ENCODE measurements around the gene SAMD11.

The SAMD11 gene

DNA sequence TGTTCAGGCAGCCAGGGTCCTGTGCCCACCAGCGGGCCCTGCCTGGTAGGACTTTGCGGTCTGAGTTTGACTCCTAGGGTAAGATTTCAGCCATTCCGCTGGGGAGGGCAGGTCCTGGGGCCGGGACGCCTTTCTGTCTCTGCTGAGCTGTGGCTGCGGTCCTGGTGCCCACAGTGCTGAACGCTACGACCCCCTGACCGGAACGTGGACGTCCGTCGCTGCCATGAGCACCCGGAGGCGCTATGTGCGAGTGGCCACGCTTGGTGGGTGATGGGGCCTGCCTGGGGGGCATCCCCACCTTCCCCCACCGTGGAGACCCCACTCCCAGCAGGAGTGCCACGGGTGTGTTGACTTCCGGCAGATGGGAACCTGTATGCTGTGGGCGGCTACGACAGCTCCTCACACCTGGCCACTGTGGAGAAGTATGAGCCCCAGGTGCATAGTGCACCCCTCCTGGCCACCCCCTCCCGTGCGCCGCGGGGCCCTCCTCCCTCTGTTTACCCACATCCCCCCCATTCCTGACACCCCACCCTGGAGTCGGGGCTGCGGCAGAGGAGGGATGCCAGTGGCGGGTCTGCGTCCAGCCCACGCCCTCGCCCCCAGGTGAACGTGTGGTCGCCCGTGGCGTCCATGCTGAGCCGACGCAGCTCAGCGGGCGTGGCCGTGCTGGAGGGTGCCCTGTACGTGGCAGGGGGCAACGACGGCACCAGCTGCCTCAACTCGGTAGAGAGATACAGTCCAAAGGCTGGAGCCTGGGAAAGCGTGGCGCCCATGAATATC, 40.2 kb downstream of the SAMD11 start:
- H3K36me3 Mint-ChIP-seq (ENCODE audit: low read depth), result peaks cover 8% of the 10 kb centered on the region
- no peaks in the 10 kb centered on the region for H3K4me1 Mint-ChIP-seq
- no peak overlapping the region for H3K4me3 Mint-ChIP-seq
- H3K9me3 Mint-ChIP-seq, result no peaks in the 10 kb centered on the region
- TF ChIP-seq, protein P1, sequence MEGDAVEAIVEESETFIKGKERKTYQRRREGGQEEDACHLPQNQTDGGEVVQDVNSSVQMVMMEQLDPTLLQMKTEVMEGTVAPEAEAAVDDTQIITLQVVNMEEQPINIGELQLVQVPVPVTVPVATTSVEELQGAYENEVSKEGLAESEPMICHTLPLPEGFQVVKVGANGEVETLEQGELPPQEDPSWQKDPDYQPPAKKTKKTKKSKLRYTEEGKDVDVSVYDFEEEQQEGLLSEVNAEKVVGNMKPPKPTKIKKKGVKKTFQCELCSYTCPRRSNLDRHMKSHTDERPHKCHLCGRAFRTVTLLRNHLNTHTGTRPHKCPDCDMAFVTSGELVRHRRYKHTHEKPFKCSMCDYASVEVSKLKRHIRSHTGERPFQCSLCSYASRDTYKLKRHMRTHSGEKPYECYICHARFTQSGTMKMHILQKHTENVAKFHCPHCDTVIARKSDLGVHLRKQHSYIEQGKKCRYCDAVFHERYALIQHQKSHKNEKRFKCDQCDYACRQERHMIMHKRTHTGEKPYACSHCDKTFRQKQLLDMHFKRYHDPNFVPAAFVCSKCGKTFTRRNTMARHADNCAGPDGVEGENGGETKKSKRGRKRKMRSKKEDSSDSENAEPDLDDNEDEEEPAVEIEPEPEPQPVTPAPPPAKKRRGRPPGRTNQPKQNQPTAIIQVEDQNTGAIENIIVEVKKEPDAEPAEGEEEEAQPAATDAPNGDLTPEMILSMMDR (IDR thresholded peaks at IDR 0.05), result no peak
- peaks cover 61% of the 10 kb centered on the region for H3K27me3 Mint-ChIP-seq (ENCODE audit: low read depth, poor library complexity)
- DNase-seq, result no peak
- no peak overlapping the region for H3K27ac Mint-ChIP-seq

DNA sequence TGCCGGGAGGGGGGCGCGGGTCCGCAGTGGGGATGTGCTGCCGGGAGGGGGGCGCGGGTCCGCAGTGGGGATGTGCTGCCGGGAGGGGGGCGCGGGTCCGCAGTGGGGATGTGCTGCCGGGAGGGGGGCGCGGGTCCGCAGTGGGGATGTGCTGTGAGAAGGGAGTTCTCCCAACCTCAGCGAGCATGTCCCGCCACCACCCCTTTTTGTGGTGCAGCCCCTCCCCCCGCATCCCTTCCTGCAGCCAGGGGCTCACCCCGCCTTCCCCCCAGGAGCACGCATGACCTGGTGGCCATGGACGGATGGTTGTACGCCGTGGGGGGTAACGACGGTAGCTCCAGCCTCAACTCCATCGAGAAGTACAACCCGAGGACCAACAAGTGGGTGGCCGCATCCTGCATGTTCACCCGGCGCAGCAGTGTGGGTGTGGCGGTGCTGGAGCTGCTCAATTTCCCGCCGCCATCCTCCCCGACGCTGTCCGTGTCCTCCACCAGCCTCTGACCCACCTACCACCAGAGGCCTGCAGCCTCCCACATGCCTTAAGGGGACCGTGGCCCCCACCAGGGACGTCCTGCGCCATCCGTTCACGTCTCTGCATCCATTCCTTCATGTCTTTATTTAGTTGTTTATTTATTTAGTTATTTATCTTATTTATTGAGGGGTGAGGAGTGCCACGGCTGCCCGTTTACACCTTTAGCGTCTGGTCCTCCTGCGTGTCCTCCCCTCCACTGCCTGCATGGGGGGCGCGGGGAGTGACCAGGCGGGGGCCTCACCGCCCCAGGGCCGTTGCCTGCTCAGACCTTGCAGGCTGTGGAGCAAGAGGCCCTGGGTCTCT, 41.2 kb downstream of the SAMD11 start:
- Mint-ChIP-seq H3K4me1 (no peaks in the 10 kb centered on the region), H3K4me3 (no peak overlapping the region), H3K27me3 (ENCODE audit: low read depth, poor library complexity) (peaks cover 66% of the 10 kb centered on the region), H3K36me3 (ENCODE audit: low read depth) (peaks cover 8% of the 10 kb centered on the region), H3K27ac (no peak overlapping the region), H3K9me3 (peaks cover 3% of the 10 kb centered on the region)
- DNase-seq, result no peak
- TF ChIP-seq, protein P1 (IDR thresholded peaks at IDR 0.05), result no peak

DNA sequence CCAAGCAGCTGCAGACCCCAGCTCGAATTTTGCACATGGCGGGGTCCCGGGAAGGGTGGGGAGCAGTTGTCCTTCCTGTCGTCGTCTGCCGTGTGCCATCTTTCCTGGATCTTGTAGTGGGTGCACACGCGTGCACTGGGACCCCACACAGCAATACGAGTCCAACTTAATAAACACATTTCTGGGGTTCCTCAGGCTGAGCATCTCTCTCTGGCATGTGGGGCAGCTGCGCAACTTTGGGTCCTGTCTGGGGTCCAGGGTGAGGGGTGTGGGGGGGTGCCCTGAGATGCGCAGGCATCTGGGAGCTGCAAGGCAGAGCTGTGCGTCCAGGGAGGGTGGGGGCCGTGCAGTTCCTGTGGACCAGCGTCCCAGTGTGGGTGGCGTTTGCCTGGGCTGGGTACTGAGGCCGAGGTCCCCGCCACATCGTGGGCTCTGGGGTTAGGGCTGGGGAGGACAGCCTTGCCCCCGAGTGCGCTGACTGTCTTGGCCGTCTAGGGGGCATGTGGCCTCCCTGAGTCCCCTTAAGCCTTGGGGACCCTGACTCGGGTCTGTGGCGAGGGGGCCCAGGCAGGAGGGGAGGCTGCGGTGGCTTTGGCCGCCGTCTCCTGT, 41.9 kb downstream of the SAMD11 start:
- Mint-ChIP-seq H3K9me3 (peaks cover 3% of the 10 kb centered on the region), H3K27me3 (ENCODE audit: low read depth, poor library complexity) (peaks cover 67% of the 10 kb centered on the region), H3K4me3 (no peak overlapping the region), H3K27ac (no peak overlapping the region), H3K4me1 (no peaks in the 10 kb centered on the region), H3K36me3 (ENCODE audit: low read depth) (peaks cover 8% of the 10 kb centered on the region)
- TF ChIP-seq, protein P1 (IDR thresholded peaks at IDR 0.05), result no peak
- no peak for DNase-seq

DNA sequence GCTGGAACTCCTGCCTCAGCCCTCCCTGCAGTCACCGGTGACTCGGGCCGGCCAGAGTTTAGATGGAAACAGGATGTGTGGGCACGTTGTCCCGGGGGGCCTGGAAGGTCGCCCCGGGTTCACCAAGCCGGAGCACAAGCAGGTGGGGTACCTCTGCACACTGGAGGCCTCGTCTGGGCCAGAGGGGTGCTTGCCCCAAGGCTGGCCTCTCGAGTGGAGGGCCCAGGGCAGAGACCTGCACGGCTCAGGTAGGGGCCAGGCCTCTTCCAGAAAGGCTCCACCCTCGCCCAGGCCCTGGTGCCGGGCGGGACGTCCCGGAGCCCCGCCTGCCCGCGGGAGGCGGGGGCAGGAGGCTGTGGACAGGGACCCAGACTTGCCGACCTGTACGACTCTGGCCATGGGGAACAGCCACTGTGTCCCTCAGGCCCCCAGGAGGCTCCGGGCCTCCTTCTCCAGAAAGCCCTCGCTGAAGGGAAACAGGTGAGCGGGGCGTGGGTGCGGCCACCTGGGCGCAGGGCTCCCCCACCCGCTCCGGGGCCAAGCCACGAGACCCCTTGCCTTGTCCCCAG, 42.5 kb downstream of the SAMD11 start, which contains the start of gene PLEKHN1:
Gene PLEKHN1, plus strand, starts transcription at position 348 of the 569 bp plus-strand sequence. Its CDS starts 50 bp downstream, at position 398.
- no peak for DNase-seq
- Mint-ChIP-seq H3K27me3 (ENCODE audit: low read depth, poor library complexity) (peaks cover 73% of the 10 kb centered on the region), H3K4me1 (no peaks in the 10 kb centered on the region), H3K4me3 (peak within 1 kb of the TSS; percentile 52), H3K27ac (no peak within 1 kb of the TSS), H3K36me3 (ENCODE audit: low read depth) (peaks cover 8% of the 10 kb centered on the region), H3K9me3 (peaks cover 3% of the 10 kb centered on the region)
- TF ChIP-seq, protein P1 (IDR thresholded peaks at IDR 0.05), result no peak

DNA sequence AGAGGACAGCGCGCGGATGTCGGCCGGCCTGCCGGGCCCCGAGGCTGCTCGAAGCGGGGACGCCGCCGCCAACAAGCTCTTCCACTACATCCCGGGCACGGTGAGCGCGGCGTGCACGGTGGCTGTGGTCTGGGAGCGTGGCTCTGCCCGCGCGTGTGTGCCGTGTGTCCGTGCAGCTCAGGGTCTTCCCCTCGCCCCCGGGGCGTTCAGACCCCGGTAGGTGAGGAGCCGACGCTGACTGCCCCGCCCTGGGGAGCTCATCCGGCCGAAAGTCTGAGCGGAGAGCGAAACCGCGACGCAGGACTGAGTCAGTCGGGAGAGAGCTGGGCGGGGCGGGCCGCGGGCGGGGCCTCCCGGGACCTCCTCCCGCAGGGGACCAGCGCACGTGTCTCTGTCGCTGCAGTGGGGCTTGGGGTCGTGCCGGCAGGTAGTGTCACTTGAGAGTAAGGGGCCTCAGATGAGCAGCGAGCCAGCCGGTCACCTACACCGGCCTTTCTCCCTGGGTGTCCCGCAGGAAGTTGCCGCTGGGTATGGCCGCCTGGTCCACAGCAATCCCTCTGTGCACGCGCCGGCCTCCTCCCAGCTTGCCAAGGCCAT, 43.1 kb downstream of the SAMD11 start:
- Mint-ChIP-seq H3K4me1 (no peaks in the 10 kb centered on the region), H3K4me3 (peak overlapping the region; percentile 52), H3K9me3 (peaks cover 3% of the 10 kb centered on the region), H3K36me3 (ENCODE audit: low read depth) (peaks cover 8% of the 10 kb centered on the region), H3K27me3 (ENCODE audit: low read depth, poor library complexity) (peaks cover 73% of the 10 kb centered on the region), H3K27ac (no peak overlapping the region)
- TF ChIP-seq, protein P1 (IDR thresholded peaks at IDR 0.05), result no peak
- DNase-seq, result peak; percentile 75
